Uterus (tissue), 4 donors: ENCODE measurements around the gene FAM89B. TPM values are rescaled to one million over a fixed set of nuclear protein-coding genes. Genes with fewer than 3 reads are reported as not detected.

ENCODE experiments used
- DNase-seq, 2 donors: peaks; one replicate each; pipeline ENCODE4 v3.0.0-alpha.2; 2019 to 2020
- H3K27ac ChIP-seq, 2 donors: fragments of 200-600 bp; sonication (generic); 1 replicate in 1 of 2; 2 replicates in 1 of 2; pipeline ENCODE4 v1.5.1; 2016 to 2018
- H3K27me3 ChIP-seq, 2 donors: fragments of 200-600 bp; sonication (generic); one replicate each; pipeline ENCODE4 v1.5.1; 2018 to 2019; ENCODE audit warnings: control low read depth in 1 of 2
- H3K36me3 ChIP-seq, 2 donors: fragments of 200-600 bp; sonication (generic); one replicate each; pipeline ENCODE4 v1.5.1; 2019; ENCODE audit warnings: control low read depth in 1 of 2
- H3K4me1 ChIP-seq, 2 donors: fragments of 200-600 bp; sonication (generic); one replicate each; pipeline ENCODE4 v1.5.1; 2018 to 2019; ENCODE audit warnings: control low read depth in 1 of 2
- H3K4me3 ChIP-seq, 2 donors: fragments of 200-600 bp; sonication (generic); 1 replicate in 1 of 2; 2 replicates in 1 of 2; pipeline ENCODE4 v1.5.1; 2018 to 2019; ENCODE audit warnings: mild to moderate bottlenecking in 1 of 2
- H3K9me3 ChIP-seq, 2 donors: fragments of 200-600 bp; sonication (generic); one replicate each; pipeline ENCODE4 v1.5.1; 2019; ENCODE audit warnings: control low read depth in 1 of 2
- POLR2A ChIP-seq, 2 donors: fragments of 450-650 bp; IDR thresholded peaks; one replicate each; pipeline ENCODE4 v1.6.1; 2016; ENCODE audit warnings: antibody characterized with exemption in 2 of 2, mild to moderate bottlenecking in 1 of 2, moderate library complexity in 1 of 2
- intact Hi-C: fragments of 100-400 bp; cut with DNase I; formaldehyde crosslinking; loops from one replicate; pipeline ENCODE4 v1.15.1; 2023; ENCODE audit warnings: low total_unique reads
- total RNA-seq, 4 donors: library from RNA; depleted of rRNA in 3 of 4; stranded (reverse); fragments of >200 nt in 3 of 4; gene quantifications; one replicate each; pipeline versions ENCODE4 v1.1.0 to v1.2.4, GENCODE V29; 2014 to 2023
- TF ChIP-seq, protein P1 (sequence below), 4 experiments: fragments of 200-600 bp in 2 of 4; fragments of 450-650 bp in 2 of 4; sonication (generic) in 2 of 4; IDR thresholded peaks; one replicate each; pipeline ENCODE4 v1.5.1; 2016 to 2019; ENCODE audit warnings: antibody characterized with exemption in 4 of 4, mild to moderate bottlenecking in 2 of 4, moderate library complexity in 1 of 4
- donor health status: DM: yes; HTN: yes; CAD: no.

FAM89B gene
- total RNA-seq, 4 donors from 2014 or later = 13.9 to 83.0 (median 40.8) TPM

DNA sequence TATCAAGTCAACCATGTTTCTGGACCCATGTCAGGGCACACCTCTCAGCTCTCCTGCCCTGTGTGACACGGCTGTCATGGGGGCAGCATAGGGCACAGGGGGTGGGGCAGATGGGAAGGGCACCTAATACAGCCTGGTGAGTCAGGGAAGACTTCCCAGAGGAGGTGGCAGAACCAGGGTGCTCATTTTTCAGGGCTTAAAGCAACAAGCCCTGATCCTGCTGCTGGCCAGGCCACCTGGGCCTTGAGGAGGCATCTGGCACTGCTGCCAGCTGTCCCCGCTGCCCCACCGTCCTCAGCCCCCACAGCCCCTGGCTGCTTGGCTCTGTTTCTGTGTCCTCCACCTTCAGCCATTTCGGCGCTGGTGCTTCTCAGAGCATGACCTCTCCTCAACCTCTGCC is 37.3 kb downstream of the FAM89B start:
- no peaks in the 10 kb centered on the region for H3K27me3 ChIP-seq
- no peak for DNase-seq
- H3K4me1 ChIP-seq = peaks cover 0 to 12% of the 10 kb centered on the region in 2 donors
- no peaks in the 10 kb centered on the region for H3K36me3 ChIP-seq
- H3K27ac ChIP-seq = peak overlapping the region; percentile 17 to 86
- H3K9me3 ChIP-seq = no peaks in the 10 kb centered on the region
- H3K4me3 ChIP-seq = no peak overlapping the region
- intact Hi-C loops = loop anchor here (10.0 kb wide), 1 partner anchor 235 kb away; no protein-coding TSS in a partner anchor
- no peak for TF ChIP-seq POLR2A (IDR thresholded peaks at IDR 0.05)
- TF ChIP-seq, protein P1, sequence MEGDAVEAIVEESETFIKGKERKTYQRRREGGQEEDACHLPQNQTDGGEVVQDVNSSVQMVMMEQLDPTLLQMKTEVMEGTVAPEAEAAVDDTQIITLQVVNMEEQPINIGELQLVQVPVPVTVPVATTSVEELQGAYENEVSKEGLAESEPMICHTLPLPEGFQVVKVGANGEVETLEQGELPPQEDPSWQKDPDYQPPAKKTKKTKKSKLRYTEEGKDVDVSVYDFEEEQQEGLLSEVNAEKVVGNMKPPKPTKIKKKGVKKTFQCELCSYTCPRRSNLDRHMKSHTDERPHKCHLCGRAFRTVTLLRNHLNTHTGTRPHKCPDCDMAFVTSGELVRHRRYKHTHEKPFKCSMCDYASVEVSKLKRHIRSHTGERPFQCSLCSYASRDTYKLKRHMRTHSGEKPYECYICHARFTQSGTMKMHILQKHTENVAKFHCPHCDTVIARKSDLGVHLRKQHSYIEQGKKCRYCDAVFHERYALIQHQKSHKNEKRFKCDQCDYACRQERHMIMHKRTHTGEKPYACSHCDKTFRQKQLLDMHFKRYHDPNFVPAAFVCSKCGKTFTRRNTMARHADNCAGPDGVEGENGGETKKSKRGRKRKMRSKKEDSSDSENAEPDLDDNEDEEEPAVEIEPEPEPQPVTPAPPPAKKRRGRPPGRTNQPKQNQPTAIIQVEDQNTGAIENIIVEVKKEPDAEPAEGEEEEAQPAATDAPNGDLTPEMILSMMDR (IDR thresholded peaks at IDR 0.05) = no peak

DNA sequence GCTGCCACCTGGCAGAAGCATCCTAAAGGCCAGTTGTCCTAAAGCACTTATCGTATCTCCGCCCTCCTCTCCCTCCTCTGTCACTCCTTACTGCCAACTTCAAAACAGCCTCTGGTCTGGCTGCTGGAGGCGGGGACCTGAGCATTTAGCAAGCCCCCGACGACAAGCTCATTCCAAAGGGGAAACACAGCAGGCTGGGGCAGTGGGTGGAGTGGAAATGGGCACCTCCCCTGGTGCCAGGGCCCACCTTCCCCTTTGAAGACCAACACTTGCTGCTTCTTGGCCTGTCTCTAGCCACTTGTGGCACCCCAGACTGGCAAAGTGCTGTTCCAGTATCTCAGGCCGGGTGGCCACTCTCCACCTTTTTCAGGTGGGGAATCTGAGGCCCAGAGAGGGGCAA is 38.1 kb downstream of the FAM89B start:
- DNase-seq = no peak
- Histone ChIP-seq H3K36me3 (no peaks in the 10 kb centered on the region), H3K27me3 (no peaks in the 10 kb centered on the region), H3K9me3 (no peaks in the 10 kb centered on the region), H3K4me3 (no peak overlapping the region), H3K27ac (peak overlapping the region; percentile 86 to 87), H3K4me1 (peaks cover 0 to 12% of the 10 kb centered on the region in 2 donors)
- no peak for TF ChIP-seq POLR2A (IDR thresholded peaks at IDR 0.05)
- TF ChIP-seq, protein P1 (IDR thresholded peaks at IDR 0.05) = no peak
- intact Hi-C loops = no loop called here

DNA sequence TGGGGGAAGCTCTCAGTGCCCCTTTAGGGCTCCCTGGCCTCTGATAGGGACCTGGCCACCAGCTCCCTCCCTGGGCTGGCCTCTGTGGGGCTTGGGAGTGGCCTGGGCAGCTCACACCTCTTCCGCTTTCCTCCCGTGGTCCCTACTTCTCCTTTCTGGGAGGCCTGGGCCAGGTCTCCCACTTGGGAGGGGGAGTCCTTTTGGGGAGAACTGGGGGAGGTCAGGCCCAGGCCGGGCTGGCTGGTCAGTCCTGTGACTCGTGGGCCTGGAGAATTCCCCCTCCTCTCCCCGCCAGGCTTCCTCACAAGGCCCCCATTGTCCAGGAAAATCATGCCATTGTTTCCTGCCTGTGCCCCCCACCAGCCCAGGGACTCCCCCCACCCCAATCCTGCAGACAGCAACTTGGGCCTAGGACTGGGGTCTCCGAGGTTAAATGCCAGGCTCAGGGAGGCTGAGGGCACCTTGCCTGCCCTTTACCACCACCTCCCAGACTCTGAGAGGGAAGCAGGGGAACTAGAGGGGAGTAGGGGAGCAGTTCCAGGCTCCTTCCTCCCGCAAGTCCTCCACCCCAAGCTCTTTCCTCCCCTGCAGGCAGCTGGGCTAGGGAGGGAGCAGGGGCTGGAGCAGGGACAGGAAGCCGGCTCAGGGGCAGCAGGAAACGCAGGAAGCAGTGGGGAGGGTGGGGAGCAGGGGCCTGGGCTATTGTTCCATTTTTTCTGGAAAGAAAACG is 38.9 kb downstream of the FAM89B start:
- intact Hi-C loops = no loop called here
- Histone ChIP-seq H3K4me1 (peaks cover 0 to 14% of the 10 kb centered on the region in 2 donors), H3K27me3 (no peaks in the 10 kb centered on the region), H3K4me3 (peak overlapping the region in 1 of 2 donors; percentile 1), H3K9me3 (no peaks in the 10 kb centered on the region), H3K27ac (peak overlapping the region; percentile 86 to 87), H3K36me3 (no peaks in the 10 kb centered on the region)
- TF ChIP-seq POLR2A (IDR thresholded peaks at IDR 0.05) = no peak
- TF ChIP-seq, protein P1 (IDR thresholded peaks at IDR 0.05) = no peak
- DNase-seq = no peak

DNA sequence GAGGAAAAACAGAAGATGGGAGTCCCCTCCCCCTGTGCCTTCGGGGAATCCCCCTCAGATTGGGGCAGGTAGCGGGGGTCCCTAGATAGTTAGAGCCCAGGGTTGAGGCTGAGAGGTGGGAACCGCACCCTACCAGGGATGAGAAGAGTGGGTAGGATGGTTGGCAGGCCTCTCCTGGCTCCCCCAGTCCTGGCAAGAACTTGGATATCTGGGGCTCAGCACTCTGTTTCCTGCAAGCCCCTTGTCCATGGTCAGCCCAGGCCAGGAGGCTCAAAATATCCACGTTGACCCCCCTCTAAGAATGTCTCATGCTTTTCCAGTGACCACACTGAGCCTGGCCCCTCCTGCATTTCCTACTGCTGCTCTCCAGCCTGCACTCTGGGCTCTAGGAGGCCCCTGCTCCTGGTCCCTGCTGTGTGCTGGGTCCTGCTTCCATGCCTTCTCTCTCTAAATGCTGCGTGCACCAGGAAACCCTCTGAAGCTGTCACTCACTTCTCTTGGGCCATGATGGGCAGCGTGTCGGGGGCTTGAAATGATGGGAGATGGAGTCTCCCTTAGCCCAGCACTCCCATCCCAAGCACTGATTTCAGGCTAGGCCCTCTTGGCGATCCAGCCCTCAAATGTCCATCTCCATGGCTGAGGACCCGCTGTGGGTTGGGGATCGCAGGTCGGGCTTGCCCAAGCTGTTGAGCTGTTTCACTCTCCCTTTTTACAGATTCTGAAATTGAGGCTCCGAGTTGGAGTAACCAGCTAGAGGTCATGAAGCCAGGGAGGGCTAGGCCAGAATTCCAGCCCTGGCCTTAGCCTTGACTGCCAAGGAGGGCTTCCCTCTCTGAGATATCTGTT is 39.6 kb downstream of the FAM89B start:
- no peaks in the 10 kb centered on the region for H3K9me3 ChIP-seq
- intact Hi-C loops = no loop called here
- peaks cover 0 to 22% of the 10 kb centered on the region in 2 donors for H3K4me1 ChIP-seq
- DNase-seq = no peak
- no peaks in the 10 kb centered on the region for H3K36me3 ChIP-seq
- H3K4me3 ChIP-seq = peak overlapping the region in 1 of 2 donors; percentile 1
- TF ChIP-seq POLR2A (IDR thresholded peaks at IDR 0.05) = no peak
- TF ChIP-seq, protein P1 (IDR thresholded peaks at IDR 0.05) = no peak
- H3K27me3 ChIP-seq = no peaks in the 10 kb centered on the region
- peak overlapping the region; percentile 86 to 87 for H3K27ac ChIP-seq

DNA sequence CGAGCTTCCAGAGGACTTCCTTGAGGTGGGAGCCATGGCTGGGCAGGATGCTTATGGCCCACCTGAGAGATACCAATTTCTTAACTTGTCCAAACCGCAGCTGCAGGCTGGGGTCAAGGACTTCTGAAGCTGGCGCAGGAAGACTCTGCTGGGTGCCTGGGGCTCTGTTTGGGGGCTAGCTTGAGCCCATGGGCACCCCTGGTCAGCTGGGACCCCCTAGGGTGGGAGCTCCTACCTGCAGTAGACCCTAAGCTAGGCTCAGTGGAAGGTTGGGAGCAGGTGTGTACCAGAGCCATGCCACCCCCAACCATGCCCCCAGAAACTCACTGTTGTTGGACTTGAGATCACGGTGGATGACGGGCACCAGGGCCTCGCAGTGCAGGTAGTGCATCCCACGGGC is 40.4 kb downstream of the FAM89B start:
- Histone ChIP-seq H3K27me3 (no peaks in the 10 kb centered on the region), H3K27ac (peak overlapping the region; percentile 86 to 87), H3K4me1 (peaks cover 0 to 22% of the 10 kb centered on the region in 2 donors), H3K36me3 (no peaks in the 10 kb centered on the region), H3K4me3 (peak overlapping the region; percentile 68 to 86), H3K9me3 (no peaks in the 10 kb centered on the region)
- TF ChIP-seq POLR2A (IDR thresholded peaks at IDR 0.05) = no peak
- TF ChIP-seq, protein P1 (IDR thresholded peaks at IDR 0.05) = no peak
- no peak for DNase-seq
- intact Hi-C loops = no loop called here
